Liver (tissue), 9 donors: ENCODE data around the gene DZANK1. TPM values are rescaled to one million over a fixed set of nuclear protein-coding genes. Genes with fewer than 3 reads are reported as not detected.

Experiments
- DNase-seq: peaks from one replicate; pipeline ENCODE4 v3.0.0-alpha.2; 2017; ENCODE audit warnings: low spot score
- H3K27ac ChIP-seq, 2 donors: one replicate each; pipeline ENCODE4 v1.7.0; 2013; ENCODE audit warnings: inconsistent platforms in 2 of 2, low read length in 2 of 2, control low read depth in 1 of 2, low read depth in 1 of 2, mild to moderate bottlenecking in 1 of 2
- H3K27me3 ChIP-seq, 4 donors: one replicate each; pipeline versions ENCODE4 v1.6.1 to v1.7.0; 2013; ENCODE audit warnings: low read length in 3 of 4, inconsistent platforms in 1 of 4, mild to moderate bottlenecking in 1 of 4, moderate library complexity in 1 of 4; ENCODE audit not compliant: control insufficient read depth in 4 of 4, insufficient read depth in 4 of 4
- H3K36me3 ChIP-seq, 4 donors: one replicate each; pipeline versions ENCODE4 v1.6.1 to v1.7.0; 2013; ENCODE audit warnings: low read length in 3 of 4, mild to moderate bottlenecking in 3 of 4, low read depth in 1 of 4, moderate library complexity in 1 of 4; ENCODE audit not compliant: control insufficient read depth in 4 of 4, insufficient read depth in 3 of 4
- H3K4me1 ChIP-seq, 4 donors: one replicate each; pipeline versions ENCODE4 v1.6.1 to v1.7.0; 2013; ENCODE audit warnings: low read length in 3 of 4, mild to moderate bottlenecking in 3 of 4, moderate library complexity in 1 of 4; ENCODE audit not compliant: control insufficient read depth in 4 of 4, insufficient read depth in 4 of 4
- H3K4me3 ChIP-seq, 3 donors: one replicate each; pipeline versions ENCODE4 v1.6.1 to v1.7.0; 2013; ENCODE audit warnings: low read length in 3 of 3, control low read depth in 1 of 3, low read depth in 1 of 3, mild to moderate bottlenecking in 1 of 3
- H3K9ac ChIP-seq, 2 donors: one replicate each; pipeline ENCODE4 v1.7.0; 2013; ENCODE audit warnings: low read length in 2 of 2, mild to moderate bottlenecking in 2 of 2, moderate library complexity in 2 of 2, control low read depth in 1 of 2, low read depth in 1 of 2
- H3K9me3 ChIP-seq, 4 donors: one replicate each; pipeline versions ENCODE4 v1.6.1 to v1.7.0; 2013; ENCODE audit warnings: low read length in 3 of 4; ENCODE audit not compliant: control insufficient read depth in 4 of 4
- GABPA ChIP-seq, 2 donors: IDR thresholded peaks in 1 of 2; conservative IDR thresholded peaks in 1 of 2; 2 replicates each; pipeline ENCODE4 v1.6.1; 2016; ENCODE audit warnings: antibody characterized with exemption in 2 of 2, mild to moderate bottlenecking in 1 of 2, moderate library complexity in 1 of 2
- HNF4A ChIP-seq, 2 donors: conservative IDR thresholded peaks; 2 replicates each; pipeline ENCODE4 v1.6.1; 2016; ENCODE audit warnings: antibody characterized with exemption in 2 of 2, mild to moderate bottlenecking in 2 of 2
- JUND ChIP-seq, 2 donors: IDR thresholded peaks; 2 replicates each; pipeline ENCODE4 v1.6.1; 2016; ENCODE audit warnings: antibody characterized with exemption in 2 of 2
- RAD21 ChIP-seq, 2 donors: IDR thresholded peaks; 2 replicates each; pipeline ENCODE4 v1.6.1; 2016; ENCODE audit warnings: antibody characterized with exemption in 2 of 2, mild to moderate bottlenecking in 2 of 2
- REST ChIP-seq: IDR thresholded peaks from 2 replicates; pipeline ENCODE4 v1.6.1; 2016; ENCODE audit warnings: antibody characterized with exemption, mild to moderate bottlenecking
- SP1 ChIP-seq: IDR thresholded peaks from 2 replicates; pipeline ENCODE4 v1.6.1; 2018; ENCODE audit warnings: antibody characterized with exemption, mild to moderate bottlenecking
- YY1 ChIP-seq: IDR thresholded peaks from 2 replicates; pipeline ENCODE4 v1.6.1; 2016; ENCODE audit warnings: antibody characterized with exemption, mild to moderate bottlenecking
- ZBTB33 ChIP-seq: IDR thresholded peaks from 2 replicates; pipeline ENCODE4 v1.6.1; 2016; ENCODE audit warnings: antibody characterized with exemption
- WGBS: extraction: QIAGEN DNeasy Blood & Tissue Kit; methylation state at CpG from one replicate; pipeline ENCODE4 v1.1.7; 2013; 5-methylcytosine and 5-hydroxymethylcytosine counted together
- polyA plus RNA-seq, 2 donors: library from polyadenylated mRNA; stranded (reverse) in 1 of 2; unstranded in 1 of 2; fragments of 200-250 nt in 1 of 2; fragments of >200 nt in 1 of 2; fragmentation: Nextera tagmentation in 1 of 2; extraction: Ambion mirVana in 1 of 2; gene quantifications; one replicate each; pipeline versions ENCODE4 v1.2.1 to v1.2.3, GENCODE V29; 2013 to 2015
- total RNA-seq, 2 donors: library from RNA; depleted of rRNA; stranded (reverse); fragments of >200 nt; gene quantifications; one replicate each; pipeline ENCODE4 v1.2.3, GENCODE V29; 2014
- donor health status: healthy.
- donor health status: healthy.
- donor health status: healthy.
- donor health status: healthy.
- donor health status: healthy.

Gene DZANK1
- total and polyA plus RNA-seq, 4 donors, result 0.19 to 0.84 (median 0.31) TPM

DNA sequence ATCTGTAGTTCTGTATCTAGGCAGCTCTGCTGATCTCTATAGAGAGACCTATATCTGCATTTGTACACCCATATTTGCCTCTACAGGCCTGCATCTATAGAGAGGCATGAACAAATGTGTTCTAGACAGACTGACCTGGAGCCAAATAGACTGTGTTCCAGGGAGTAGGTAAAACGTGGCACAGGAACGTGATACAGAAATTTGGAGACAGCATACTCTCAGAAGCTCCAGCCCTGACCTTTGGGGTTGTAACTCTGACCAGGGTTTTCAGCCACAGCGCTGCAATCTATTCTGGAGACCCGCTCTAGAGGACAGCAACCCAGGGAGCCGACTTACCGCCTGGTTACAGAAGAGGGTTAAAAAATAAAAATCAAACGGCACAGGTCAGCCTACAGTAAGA, 29.2 kb upstream of the DZANK1 start:
- Histone ChIP-seq H3K27me3 (no peaks in the 10 kb centered on the region), H3K4me3 (peak overlapping the region; percentile 14 to 88 (median 54)), H3K4me1 (peaks cover 0 to 18% (median 13%) of the 10 kb centered on the region in 4 donors), H3K9ac (no peak overlapping the region), H3K36me3 (peaks cover 0 to 7% (median 0%) of the 10 kb centered on the region in 4 donors), H3K9me3 (no peaks in the 10 kb centered on the region), H3K27ac (no peak overlapping the region)
- WGBS, result 14% methylated on average over 7 of the region's 7 CpGs
- DNase-seq, result no peak
- TF ChIP-seq RAD21 (IDR thresholded peaks at IDR 0.05), result peak in 1 of 2 donors; percentile 15
- no peak for TF ChIP-seq ZBTB33
- TF ChIP-seq SP1, result peak; percentile 22
- TF ChIP-seq REST, result peak; percentile 22
- TF ChIP-seq GABPA (IDR thresholded peaks at IDR 0.05 in 1 of 2, conservative IDR thresholded peaks at IDR 0.05 in 1 of 2), result peak in 1 of 2 donors; percentile 16
- peak; percentile 19 to 39 for TF ChIP-seq HNF4A (conservative IDR thresholded peaks at IDR 0.05)

GRCh38 chr20:18488301-18488700, 21.5 kb upstream of the DZANK1 start:
- no peak overlapping the region for H3K4me3 ChIP-seq
- no peak overlapping the region for H3K9ac ChIP-seq
- H3K9me3 ChIP-seq, result no peaks in the 10 kb centered on the region
- no peaks in the 10 kb centered on the region for H3K27me3 ChIP-seq
- no peak for DNase-seq
- 96% methylated on average over 3 of the region's 3 CpGs for WGBS
- TF ChIP-seq YY1, result no peak
- TF ChIP-seq REST, result no peak
- no peak for TF ChIP-seq JUND (IDR thresholded peaks at IDR 0.05)
- no peak for TF ChIP-seq HNF4A (conservative IDR thresholded peaks at IDR 0.05)
- peaks cover 5 to 40% (median 29%) of the 10 kb centered on the region in 4 donors for H3K36me3 ChIP-seq
- H3K4me1 ChIP-seq, result no peaks in the 10 kb centered on the region
- H3K27ac ChIP-seq, result no peak overlapping the region
